Astrocyte (in vitro differentiated cells and primary cell): ENCODE measurements around the gene PTPRU.

ENCODE experiments used
- EZH2 ChIP-seq: IDR thresholded peaks from 2 replicates; pipeline ENCODE4 v1.6.1; 2012; ENCODE audit warnings: mild to moderate bottlenecking, low read length, inconsistent platforms; ENCODE audit not compliant: insufficient read depth
- TF ChIP-seq, protein P1 (sequence below): IDR thresholded peaks from 2 replicates; pipeline ENCODE4 v1.5.1; 2011; ENCODE audit warnings: low read depth, mild to moderate bottlenecking, inconsistent platforms, low read length, moderate library complexity; ENCODE audit not compliant: insufficient read depth

DNA sequence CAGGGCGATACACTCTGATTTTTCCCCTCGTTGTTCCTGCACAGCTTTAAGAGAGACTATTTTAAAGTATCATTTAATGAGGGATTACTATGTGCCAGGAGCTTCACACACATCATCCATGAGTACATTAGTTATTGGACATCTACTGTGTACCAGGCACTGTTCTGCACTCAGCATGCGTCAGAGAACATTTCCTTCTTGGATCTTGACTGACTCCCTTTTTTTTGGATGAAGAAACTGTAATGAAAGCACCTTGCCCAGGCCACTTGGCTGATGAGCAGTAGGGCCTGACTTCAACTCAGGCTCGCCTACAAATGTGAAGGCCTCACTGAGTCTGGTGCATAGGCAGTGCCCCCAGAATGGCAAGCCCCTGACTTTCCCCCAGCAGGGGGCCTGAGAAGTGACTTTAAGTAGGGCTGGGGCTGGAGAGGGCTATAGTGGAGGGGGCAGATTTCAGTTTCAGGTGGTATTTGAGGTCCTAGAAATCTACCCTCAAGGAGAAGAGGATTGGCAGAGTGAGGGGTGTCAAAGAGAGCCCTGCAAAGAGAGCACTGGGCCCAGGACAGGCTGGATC, 50.0 kb downstream of the PTPRU start:
- TF ChIP-seq, protein P1, sequence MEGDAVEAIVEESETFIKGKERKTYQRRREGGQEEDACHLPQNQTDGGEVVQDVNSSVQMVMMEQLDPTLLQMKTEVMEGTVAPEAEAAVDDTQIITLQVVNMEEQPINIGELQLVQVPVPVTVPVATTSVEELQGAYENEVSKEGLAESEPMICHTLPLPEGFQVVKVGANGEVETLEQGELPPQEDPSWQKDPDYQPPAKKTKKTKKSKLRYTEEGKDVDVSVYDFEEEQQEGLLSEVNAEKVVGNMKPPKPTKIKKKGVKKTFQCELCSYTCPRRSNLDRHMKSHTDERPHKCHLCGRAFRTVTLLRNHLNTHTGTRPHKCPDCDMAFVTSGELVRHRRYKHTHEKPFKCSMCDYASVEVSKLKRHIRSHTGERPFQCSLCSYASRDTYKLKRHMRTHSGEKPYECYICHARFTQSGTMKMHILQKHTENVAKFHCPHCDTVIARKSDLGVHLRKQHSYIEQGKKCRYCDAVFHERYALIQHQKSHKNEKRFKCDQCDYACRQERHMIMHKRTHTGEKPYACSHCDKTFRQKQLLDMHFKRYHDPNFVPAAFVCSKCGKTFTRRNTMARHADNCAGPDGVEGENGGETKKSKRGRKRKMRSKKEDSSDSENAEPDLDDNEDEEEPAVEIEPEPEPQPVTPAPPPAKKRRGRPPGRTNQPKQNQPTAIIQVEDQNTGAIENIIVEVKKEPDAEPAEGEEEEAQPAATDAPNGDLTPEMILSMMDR, result no peak
- no peak for TF ChIP-seq EZH2
